Smooth muscle cell (in vitro differentiated cells): ENCODE results near the gene ZNF518B. TPM values are rescaled to one million over a fixed set of nuclear protein-coding genes. Genes with fewer than 3 reads are reported as not detected.

Experiments
- DNase-seq: peaks from one replicate; lab custom pipeline; 2025; ENCODE audit not compliant: unreplicated experiment; lab: John Stamatoyannopoulos, UW
- H2AFZ ChIP-seq: fragments of 200-600 bp; sonication (generic); 2 replicates; pipeline ENCODE4 v1.6.0; 2016; ENCODE audit warnings: antibody characterized with exemption, low read depth, mild to moderate bottlenecking
- H3F3A ChIP-seq: fragments of 200-600 bp; sonication (generic); 2 replicates; pipeline ENCODE4 v1.6.0; 2017; ENCODE audit warnings: antibody characterized with exemption, low read depth
- H3K27ac ChIP-seq: fragments of 200-600 bp; sonication (generic); 2 replicates; pipeline ENCODE4 v1.5.1; 2016; ENCODE audit warnings: low read depth, mild to moderate bottlenecking
- H3K27me3 ChIP-seq: fragments of 200-600 bp; sonication (generic); 2 replicates; pipeline ENCODE4 v1.6.1; 2016; ENCODE audit warnings: low read depth, mild to moderate bottlenecking
- H3K36me3 ChIP-seq: fragments of 200-600 bp; sonication (generic); 2 replicates; pipeline ENCODE4 v1.5.1; 2016; ENCODE audit warnings: low read depth
- H3K4me1 ChIP-seq: fragments of 200-600 bp; sonication (generic); 2 replicates; pipeline ENCODE4 v1.5.1; 2016; ENCODE audit warnings: low read depth
- H3K4me2 ChIP-seq: fragments of 200-600 bp; sonication (generic); 2 replicates; pipeline ENCODE4 v1.6.0; 2016; ENCODE audit warnings: mild to moderate bottlenecking
- H3K4me3 ChIP-seq: fragments of 200-600 bp; sonication (generic); 2 replicates; pipeline ENCODE4 v1.5.1; 2016; ENCODE audit warnings: mild to moderate bottlenecking
- H3K79me2 ChIP-seq: fragments of 200-600 bp; sonication (generic); 2 replicates; pipeline ENCODE4 v1.6.0; 2016; ENCODE audit warnings: low read depth, mild to moderate bottlenecking
- H3K9ac ChIP-seq: fragments of 200-600 bp; sonication (generic); 2 replicates; pipeline ENCODE4 v1.6.0; 2016; ENCODE audit warnings: low read depth
- H3K9me3 ChIP-seq: fragments of 200-600 bp; sonication (generic); replicated peaks from 2 replicates; pipeline ENCODE4 v1.5.1; 2016; ENCODE audit warnings: low read depth
- H4K20me1 ChIP-seq: fragments of 200-600 bp; sonication (generic); 2 replicates; pipeline ENCODE4 v1.6.0; 2016; ENCODE audit warnings: low read depth
- WGBS: methylation state at CpG from one replicate; pipeline ENCODE4 v1.1.7; 2016; ENCODE audit warnings: low lambda C conversion rate; 5-methylcytosine and 5-hydroxymethylcytosine counted together
- polyA plus RNA-seq: library from polyadenylated mRNA; unstranded; fragments of >200 nt; fragmentation: Nextera tagmentation; extraction: Ambion mirVana; gene quantifications from 2 replicates; pipeline ENCODE4 v1.2.1, GENCODE V29; 2016
- total RNA-seq: library from RNA; depleted of rRNA; stranded (reverse); fragments of >200 nt; gene quantifications from 2 replicates; pipeline ENCODE4 v1.2.3, GENCODE V29; 2014
- TF ChIP-seq, protein P1 (sequence below): fragments of 200-600 bp; sonication (generic); IDR thresholded peaks from 2 replicates; pipeline ENCODE4 v1.5.1; 2017; ENCODE audit warnings: borderline replicate concordance, mild to moderate bottlenecking, antibody characterized with exemption; ENCODE audit not compliant: insufficient read depth, poor library complexity, severe bottlenecking

ZNF518B gene
- total and polyA plus RNA-seq, 2 experiments from 2014 or later = 14.1 to 119 TPM

DNA sequence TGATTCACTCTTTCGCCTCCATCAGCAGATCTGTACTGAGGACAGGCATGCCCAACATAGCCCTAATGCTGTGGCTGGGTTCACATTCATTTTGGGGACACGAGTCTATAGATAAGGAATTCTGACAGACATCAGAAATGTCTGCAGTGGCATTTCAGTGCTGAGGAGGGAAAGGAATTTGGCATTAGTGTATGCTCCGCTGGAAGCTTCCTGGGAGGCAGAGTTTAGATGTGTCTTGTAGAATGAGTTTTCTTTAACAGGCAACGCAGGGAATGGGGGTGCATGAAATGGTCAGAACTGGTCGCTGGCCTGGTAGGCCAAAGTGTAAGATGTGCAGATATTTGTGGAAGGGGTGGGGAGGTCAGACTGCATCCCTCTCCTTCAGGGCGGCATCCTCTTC, 43.5 kb upstream of the ZNF518B start:
- Histone ChIP-seq H3K27me3 (no peaks in the 10 kb centered on the region), H2AFZ (no peak overlapping the region), H3K9ac (no peak overlapping the region), H3K27ac (no peak overlapping the region), H4K20me1 (no peaks in the 10 kb centered on the region), H3K79me2 (no peaks in the 10 kb centered on the region), H3K36me3 (no peaks in the 10 kb centered on the region), H3K9me3 (no peaks in the 10 kb centered on the region), H3K4me2 (no peak overlapping the region), H3K4me1 (peaks cover 36% of the 10 kb centered on the region), H3K4me3 (no peak overlapping the region), H3F3A (no peaks in the 10 kb centered on the region)
- 83% methylated on average over 6 of the region's 6 CpGs for WGBS
- TF ChIP-seq, protein P1, sequence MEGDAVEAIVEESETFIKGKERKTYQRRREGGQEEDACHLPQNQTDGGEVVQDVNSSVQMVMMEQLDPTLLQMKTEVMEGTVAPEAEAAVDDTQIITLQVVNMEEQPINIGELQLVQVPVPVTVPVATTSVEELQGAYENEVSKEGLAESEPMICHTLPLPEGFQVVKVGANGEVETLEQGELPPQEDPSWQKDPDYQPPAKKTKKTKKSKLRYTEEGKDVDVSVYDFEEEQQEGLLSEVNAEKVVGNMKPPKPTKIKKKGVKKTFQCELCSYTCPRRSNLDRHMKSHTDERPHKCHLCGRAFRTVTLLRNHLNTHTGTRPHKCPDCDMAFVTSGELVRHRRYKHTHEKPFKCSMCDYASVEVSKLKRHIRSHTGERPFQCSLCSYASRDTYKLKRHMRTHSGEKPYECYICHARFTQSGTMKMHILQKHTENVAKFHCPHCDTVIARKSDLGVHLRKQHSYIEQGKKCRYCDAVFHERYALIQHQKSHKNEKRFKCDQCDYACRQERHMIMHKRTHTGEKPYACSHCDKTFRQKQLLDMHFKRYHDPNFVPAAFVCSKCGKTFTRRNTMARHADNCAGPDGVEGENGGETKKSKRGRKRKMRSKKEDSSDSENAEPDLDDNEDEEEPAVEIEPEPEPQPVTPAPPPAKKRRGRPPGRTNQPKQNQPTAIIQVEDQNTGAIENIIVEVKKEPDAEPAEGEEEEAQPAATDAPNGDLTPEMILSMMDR = no peak
- no peak for DNase-seq

DNA sequence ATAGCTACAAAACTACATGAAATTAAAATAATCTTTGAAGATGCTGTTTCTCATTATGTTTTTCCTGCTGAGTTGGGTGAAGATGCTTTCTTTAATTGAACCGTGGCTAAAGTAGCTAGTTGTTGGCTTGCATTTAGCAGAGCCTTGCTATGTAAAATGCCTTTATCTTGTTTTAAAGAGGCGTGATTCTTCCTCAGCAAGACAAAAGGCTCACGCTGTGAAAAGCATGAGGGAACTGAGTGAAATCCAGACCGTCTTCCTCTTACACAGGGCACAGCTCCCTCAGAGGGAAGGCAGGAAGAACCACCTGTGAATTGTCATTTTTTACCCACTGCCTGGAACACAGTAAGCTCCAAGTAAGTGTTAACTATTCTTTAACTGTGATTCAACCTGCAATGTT, 39.0 kb upstream of the ZNF518B start:
- H3K4me1 ChIP-seq = peaks cover 33% of the 10 kb centered on the region
- H3K9ac ChIP-seq = no peak overlapping the region
- no peak overlapping the region for H3K4me2 ChIP-seq
- 28% methylated on average over 4 of the region's 4 CpGs for WGBS
- no peaks in the 10 kb centered on the region for H3K36me3 ChIP-seq
- H2AFZ ChIP-seq = no peak overlapping the region
- no peaks in the 10 kb centered on the region for H3F3A ChIP-seq
- TF ChIP-seq, protein P1 = no peak
- H3K27ac ChIP-seq = no peak overlapping the region
- no peaks in the 10 kb centered on the region for H3K9me3 ChIP-seq
- H3K27me3 ChIP-seq = no peaks in the 10 kb centered on the region
- no peak overlapping the region for H3K4me3 ChIP-seq
- no peaks in the 10 kb centered on the region for H4K20me1 ChIP-seq
- DNase-seq = no peak
- H3K79me2 ChIP-seq = no peaks in the 10 kb centered on the region

DNA sequence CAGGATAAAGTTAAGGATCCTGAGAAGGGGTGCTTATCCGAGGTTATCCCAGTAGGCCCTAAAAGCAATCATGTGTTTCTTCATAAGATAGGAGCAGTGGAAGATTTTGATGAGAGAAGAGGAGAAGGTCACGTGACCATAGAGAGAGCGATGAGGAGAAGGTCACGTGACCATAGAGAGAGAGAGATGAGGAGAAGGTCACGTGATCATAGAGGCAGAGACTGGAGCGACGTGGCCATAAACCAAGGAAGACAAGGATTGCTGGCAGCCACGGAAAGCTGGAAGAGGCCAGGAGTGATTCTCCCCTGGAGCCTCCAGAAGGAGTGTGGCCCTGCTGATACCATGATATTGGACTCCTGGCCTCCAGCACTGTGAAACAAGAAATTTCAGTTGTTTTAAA, 38.4 kb upstream of the ZNF518B start:
- H4K20me1 ChIP-seq = no peaks in the 10 kb centered on the region
- H3K27me3 ChIP-seq = no peaks in the 10 kb centered on the region
- H3K9ac ChIP-seq = no peak overlapping the region
- H3K36me3 ChIP-seq = no peaks in the 10 kb centered on the region
- no peak overlapping the region for H3K27ac ChIP-seq
- no peaks in the 10 kb centered on the region for H3F3A ChIP-seq
- H2AFZ ChIP-seq = no peak overlapping the region
- H3K79me2 ChIP-seq = no peaks in the 10 kb centered on the region
- H3K4me1 ChIP-seq = peaks cover 27% of the 10 kb centered on the region
- DNase-seq = no peak
- no peak overlapping the region for H3K4me2 ChIP-seq
- TF ChIP-seq, protein P1 = no peak
- no peak overlapping the region for H3K4me3 ChIP-seq
- 65% methylated on average over 8 of the region's 8 CpGs for WGBS
- H3K9me3 ChIP-seq = no peaks in the 10 kb centered on the region

DNA sequence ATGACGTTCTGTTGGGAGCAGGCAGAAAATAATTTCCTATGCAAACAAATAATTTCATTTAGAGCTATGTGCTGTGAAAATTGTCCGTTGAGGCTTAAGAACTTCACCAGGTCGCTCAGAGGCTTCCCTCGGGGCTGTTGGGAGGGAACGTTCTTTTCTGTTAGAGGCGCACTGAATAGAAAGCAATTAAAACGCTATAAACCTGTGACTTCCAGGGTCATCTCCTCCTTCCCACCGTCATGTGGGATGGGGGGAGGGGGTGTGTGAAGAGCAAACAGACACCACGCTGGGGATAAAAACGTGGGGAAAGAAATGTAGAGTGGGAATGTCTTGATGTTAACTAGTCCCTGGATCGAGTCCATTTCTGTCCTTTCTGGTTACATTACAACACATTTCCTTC, 35.2 kb upstream of the ZNF518B start:
- H3K79me2 ChIP-seq = no peaks in the 10 kb centered on the region
- H3F3A ChIP-seq = no peaks in the 10 kb centered on the region
- no peak overlapping the region for H3K9ac ChIP-seq
- WGBS = 62% methylated on average over 11 of the region's 11 CpGs
- no peak for DNase-seq
- H4K20me1 ChIP-seq = no peaks in the 10 kb centered on the region
- no peak overlapping the region for H3K4me3 ChIP-seq
- H3K36me3 ChIP-seq = no peaks in the 10 kb centered on the region
- no peak overlapping the region for H2AFZ ChIP-seq
- H3K27ac ChIP-seq = no peak overlapping the region
- H3K4me2 ChIP-seq = no peak overlapping the region
- no peaks in the 10 kb centered on the region for H3K27me3 ChIP-seq
- TF ChIP-seq, protein P1 = no peak
- no peaks in the 10 kb centered on the region for H3K9me3 ChIP-seq
- H3K4me1 ChIP-seq = peaks cover 13% of the 10 kb centered on the region
